LNCAP (cell line): ENCODE measurements around the gene GOLGA8M.
"Not testable (repeated sequence)": the region's sequence is repeated elsewhere in the genome, so short reads cannot be mapped to it uniquely, and the experiment has no call there.

ENCODE experiments used
- TF ChIP-seq, protein P1 (sequence below): fragments of 450-650 bp; IDR thresholded peaks from 2 replicates; pipeline ENCODE4 v1.5.1; 2017; ENCODE audit warnings: mild to moderate bottlenecking

GOLGA8M gene, protein sequence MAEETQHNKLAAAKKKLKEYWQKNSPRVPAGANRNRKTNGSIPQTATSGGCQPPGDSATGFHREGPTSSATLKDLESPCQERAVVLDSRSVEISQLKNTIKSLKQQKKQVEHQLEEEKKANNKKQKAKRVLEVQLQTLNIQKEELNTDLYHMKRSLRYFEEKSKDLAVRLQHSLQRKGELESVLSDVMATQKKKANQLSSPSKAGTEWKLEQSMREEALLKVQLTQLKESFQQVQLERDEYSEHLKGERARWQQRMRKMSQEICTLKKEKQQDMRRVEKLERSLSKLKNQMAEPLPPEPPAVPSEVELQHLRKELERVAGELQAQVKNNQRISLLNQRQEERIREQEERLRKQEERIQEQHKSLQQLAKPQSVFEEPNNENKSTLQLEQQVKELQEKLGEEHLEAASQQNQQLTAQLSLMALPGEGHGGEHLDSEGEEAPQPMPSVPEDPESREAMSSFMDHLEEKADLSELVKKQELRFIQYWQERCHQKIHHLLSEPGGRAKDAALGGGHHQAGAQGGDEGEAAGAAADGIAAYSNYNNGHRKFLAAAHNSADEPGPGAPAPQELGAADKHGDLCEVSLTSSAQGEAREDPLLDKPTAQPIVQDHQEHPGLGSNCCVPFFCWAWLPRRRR

DNA sequence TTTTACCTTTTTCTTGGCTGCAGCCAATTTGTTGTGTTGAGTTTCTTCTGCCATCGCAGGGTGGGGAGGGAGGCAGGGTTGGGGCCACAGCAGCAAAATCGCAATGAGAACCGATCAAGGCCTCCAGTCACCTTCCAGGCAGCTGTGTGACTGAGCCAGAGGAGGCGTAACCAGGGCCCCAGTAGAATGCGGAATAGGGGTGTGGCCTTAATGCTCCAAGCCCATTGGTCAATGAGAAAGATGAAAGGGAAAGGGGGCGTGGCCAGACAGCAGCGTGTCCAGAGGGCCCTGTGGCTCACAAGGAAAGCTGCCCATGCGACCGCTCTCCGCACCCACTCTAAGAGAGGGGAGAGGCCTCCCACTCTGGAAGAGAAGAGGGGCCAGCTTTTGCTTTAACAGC is at the start of gene GOLGA8M:
TSS of gene GOLGA8M (minus strand) at position 152 of the 400 bp plus-strand sequence. CDS start at position 54, 98 bp downstream.
- TF ChIP-seq, protein P1, sequence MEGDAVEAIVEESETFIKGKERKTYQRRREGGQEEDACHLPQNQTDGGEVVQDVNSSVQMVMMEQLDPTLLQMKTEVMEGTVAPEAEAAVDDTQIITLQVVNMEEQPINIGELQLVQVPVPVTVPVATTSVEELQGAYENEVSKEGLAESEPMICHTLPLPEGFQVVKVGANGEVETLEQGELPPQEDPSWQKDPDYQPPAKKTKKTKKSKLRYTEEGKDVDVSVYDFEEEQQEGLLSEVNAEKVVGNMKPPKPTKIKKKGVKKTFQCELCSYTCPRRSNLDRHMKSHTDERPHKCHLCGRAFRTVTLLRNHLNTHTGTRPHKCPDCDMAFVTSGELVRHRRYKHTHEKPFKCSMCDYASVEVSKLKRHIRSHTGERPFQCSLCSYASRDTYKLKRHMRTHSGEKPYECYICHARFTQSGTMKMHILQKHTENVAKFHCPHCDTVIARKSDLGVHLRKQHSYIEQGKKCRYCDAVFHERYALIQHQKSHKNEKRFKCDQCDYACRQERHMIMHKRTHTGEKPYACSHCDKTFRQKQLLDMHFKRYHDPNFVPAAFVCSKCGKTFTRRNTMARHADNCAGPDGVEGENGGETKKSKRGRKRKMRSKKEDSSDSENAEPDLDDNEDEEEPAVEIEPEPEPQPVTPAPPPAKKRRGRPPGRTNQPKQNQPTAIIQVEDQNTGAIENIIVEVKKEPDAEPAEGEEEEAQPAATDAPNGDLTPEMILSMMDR: not testable (repeated sequence)

DNA sequence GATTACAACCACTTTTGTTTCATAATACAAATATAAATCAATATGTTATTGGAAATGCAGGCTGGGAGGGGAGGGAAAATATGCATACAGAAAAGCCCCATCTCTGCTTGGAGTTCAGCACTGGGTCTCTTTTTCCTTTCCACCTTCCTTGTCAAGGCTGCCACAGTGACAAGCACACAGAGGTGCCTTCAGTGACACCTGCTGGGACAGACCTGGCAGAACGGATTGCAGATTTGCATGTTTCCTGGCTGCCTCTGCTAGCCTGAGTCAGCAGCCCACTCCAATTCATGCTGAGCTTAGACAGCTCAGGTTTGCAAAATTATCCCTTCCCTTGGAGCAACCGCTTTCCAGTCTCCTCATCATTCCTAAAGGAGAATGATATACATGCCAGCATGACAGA is 15.8 kb upstream of the GOLGA8M start:
- TF ChIP-seq, protein P1: peak; percentile 29; the same call in 1 of the 2 replicates

DNA sequence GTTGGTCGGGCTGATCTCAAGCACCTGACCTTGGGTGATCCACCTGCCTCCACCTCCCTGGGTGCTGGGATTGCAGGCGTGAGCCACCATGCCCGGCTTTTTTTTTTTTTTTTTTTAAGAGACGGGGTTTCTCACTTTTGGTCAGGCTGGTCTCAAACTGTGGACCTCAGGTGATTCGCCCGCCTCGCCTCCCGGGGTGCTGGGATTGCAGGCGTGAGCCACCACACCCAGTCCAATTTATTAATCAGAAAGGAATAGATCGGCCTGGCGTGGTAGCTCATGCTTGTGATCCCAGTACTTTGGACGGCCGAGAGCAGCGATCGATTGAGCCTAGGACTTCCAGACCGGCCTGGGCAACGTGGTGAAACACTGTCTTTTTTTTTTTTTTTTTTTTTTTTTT is 13.9 kb upstream of the GOLGA8M start:
- TF ChIP-seq, protein P1: no peak

DNA sequence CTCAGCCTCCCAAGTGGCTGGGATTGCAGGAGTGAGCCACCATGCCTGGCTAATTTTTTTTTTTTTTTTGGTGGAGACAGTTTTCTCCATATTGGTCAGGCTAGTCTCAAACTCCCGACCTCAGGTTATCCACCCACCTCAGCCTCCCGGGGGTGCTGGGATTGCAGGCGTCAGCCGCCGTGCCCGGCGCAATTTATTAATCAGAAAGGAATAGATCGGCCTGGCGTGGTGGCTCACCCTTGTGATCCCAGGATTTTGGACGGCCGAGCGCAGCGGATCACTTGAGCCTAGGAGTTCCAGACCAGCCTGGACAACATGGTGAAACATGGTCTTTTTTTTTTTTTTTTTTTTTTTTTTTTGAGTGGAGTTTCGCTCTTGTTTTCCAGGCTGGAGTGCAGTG is 13.3 kb upstream of the GOLGA8M start:
- TF ChIP-seq, protein P1: no peak
